HT1080 (cell line): Measurements from ENCODE around the gene MIA2. TPM values are rescaled to one million over a fixed set of nuclear protein-coding genes. Genes with fewer than 3 reads are reported as not detected.

ENCODE experiments used
- total RNA-seq: library from RNA; depleted of rRNA; stranded (reverse); fragments of >200 nt; shearing (Covaris generic); gene quantifications from 2 replicates; pipeline ENCODE4 v1.2.3, GENCODE V29; 2014; rRNA removed

MIA2 gene
- total RNA-seq, 1 experiment from 2014 or later: 8.4 TPM

Other genes starting within 250 kb of the MIA2 start
- gene SEC23A, start 130.7 kb upstream of the MIA2 start, total RNA-seq: 95.6 and 108 TPM in 2 replicates
- gene GEMIN2, start 119.6 kb upstream of the MIA2 start, total RNA-seq: 34.5 and 36.2 TPM in 2 replicates
- 13.7 and 19.7 TPM in 2 replicates for gene TRAPPC6B, start 63.6 kb upstream of the MIA2 start, total RNA-seq
- 31.2 and 33.0 TPM in 2 replicates for gene PNN, start 58.7 kb upstream of the MIA2 start, total RNA-seq
- gene FBXO33, start 198.5 kb downstream of the MIA2 start, total RNA-seq: 16.0 and 18.7 TPM in 2 replicates